IgD-negative memory B cell (primary cell): ENCODE measurements around the gene CDK5RAP2. TPM values are rescaled to one million over a fixed set of nuclear protein-coding genes. Genes with fewer than 3 reads are reported as not detected.

Experiments used
- H3K27ac Mint-ChIP-seq, 3 donors: one replicate each; pipeline ENCODE4 v1.8.0; 2020 to 2022; ENCODE audit warnings: mild to moderate bottlenecking in 3 of 3, mixed read lengths in 3 of 3, moderate library complexity in 1 of 3
- H3K27me3 Mint-ChIP-seq: one replicate; pipeline ENCODE4 v1.8.0; 2021; ENCODE audit warnings: mixed read lengths
- H3K36me3 Mint-ChIP-seq: one replicate; pipeline ENCODE4 v1.8.0; 2020; ENCODE audit warnings: mild to moderate bottlenecking, mixed read lengths
- H3K4me1 Mint-ChIP-seq, 3 donors: one replicate each; pipeline ENCODE4 v1.8.0; 2020 to 2022; ENCODE audit warnings: mixed read lengths in 3 of 3, mild to moderate bottlenecking in 1 of 3
- H3K4me3 Mint-ChIP-seq, 4 donors: one replicate each; pipeline ENCODE4 v1.8.0; 2020 to 2022; ENCODE audit warnings: mild to moderate bottlenecking in 4 of 4, mixed read lengths in 4 of 4, moderate library complexity in 3 of 4
- H3K9me3 Mint-ChIP-seq, 3 donors: one replicate each; pipeline ENCODE4 v1.8.0; 2020 to 2021; ENCODE audit warnings: mixed read lengths in 3 of 3, mild to moderate bottlenecking in 1 of 3
- polyA plus RNA-seq: library from polyadenylated mRNA; unstranded; fragments of 300-500 nt; fragmentation: Illumina TruSeq; gene quantifications from one replicate; pipeline ENCODE4 v1.2.3, GENCODE V29; 2021

Gene CDK5RAP2
- polyA plus RNA-seq, 1 donor from 2014 or later: 38.9 TPM

- Mint-ChIP-seq H3K9me3 (no peaks in the 10 kb centered on the region), H3K4me1 (no peaks in the 10 kb centered on the region), H3K4me3 (no peak overlapping the region), H3K36me3 (peaks cover 17% of the 10 kb centered on the region), H3K27me3 (no peaks in the 10 kb centered on the region), H3K27ac (no peak overlapping the region)
Measured at GRCh38 chr9:120609636-120610035, 29.7 kb upstream of the CDK5RAP2 start.

DNA sequence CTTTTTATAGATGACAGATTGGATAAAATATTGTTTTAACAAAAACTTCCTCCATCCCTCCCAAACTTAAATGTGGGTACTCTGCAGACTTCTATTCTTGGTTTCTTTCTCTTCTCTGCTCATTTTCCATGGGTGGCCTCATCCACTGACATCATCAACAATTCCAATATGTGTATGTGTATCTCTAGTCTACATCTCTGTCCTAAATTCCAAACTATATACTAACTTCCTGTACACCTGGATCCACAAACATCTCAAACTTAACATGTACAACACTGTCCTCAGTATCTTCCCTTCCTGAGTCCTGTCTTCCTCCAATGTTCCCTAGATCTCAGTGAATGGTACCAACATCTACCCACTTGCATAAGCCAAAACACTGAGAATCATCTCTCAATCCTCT, 28.5 kb upstream of the CDK5RAP2 start:
- Mint-ChIP-seq H3K36me3 (peaks cover 20% of the 10 kb centered on the region), H3K27ac (no peak overlapping the region), H3K9me3 (no peaks in the 10 kb centered on the region), H3K4me1 (no peaks in the 10 kb centered on the region), H3K4me3 (no peak overlapping the region), H3K27me3 (no peaks in the 10 kb centered on the region)

DNA sequence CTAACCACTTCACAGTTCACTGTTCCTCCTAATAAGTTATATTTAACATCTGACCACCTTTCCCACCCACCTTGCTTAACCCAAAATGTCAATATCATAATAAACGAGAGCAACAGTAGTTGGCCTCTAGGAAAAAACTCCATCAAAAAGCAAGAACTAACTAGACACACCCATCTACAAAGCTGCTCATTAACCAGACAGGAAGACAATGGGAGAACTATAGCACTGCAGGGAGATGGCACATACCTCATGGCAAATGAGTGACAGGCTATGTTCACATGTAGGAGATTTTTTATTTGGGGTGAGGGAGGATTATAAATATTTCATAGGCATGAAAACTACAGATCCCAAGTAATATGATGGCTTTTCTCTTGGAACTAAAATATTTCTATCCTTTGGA, 23.6 kb upstream of the CDK5RAP2 start:
- Mint-ChIP-seq H3K36me3 (peaks cover 13% of the 10 kb centered on the region), H3K27ac (no peak overlapping the region), H3K9me3 (no peaks in the 10 kb centered on the region), H3K4me3 (no peak overlapping the region), H3K4me1 (no peaks in the 10 kb centered on the region), H3K27me3 (no peaks in the 10 kb centered on the region)

DNA sequence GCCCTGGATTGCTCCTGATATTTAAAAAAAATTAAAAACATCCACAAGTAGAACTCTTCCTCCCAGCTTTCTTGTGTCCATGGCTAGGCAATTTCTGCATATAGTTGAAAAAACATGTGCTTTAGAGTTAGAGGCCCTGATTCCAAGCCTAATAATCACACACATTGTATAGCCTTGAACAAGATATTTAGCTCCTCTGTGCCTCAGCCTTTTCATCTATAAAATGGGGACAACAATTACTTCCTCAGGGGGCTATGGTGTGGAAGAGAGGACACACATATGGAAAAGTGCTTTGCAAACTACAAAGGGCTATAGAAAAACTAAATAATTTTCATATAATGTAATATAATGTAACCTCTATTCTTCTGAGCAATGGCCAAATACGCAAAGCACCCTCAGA, 23.0 kb upstream of the CDK5RAP2 start:
- peaks cover 13% of the 10 kb centered on the region for H3K36me3 Mint-ChIP-seq
- no peaks in the 10 kb centered on the region for H3K4me1 Mint-ChIP-seq
- no peak overlapping the region for H3K27ac Mint-ChIP-seq
- H3K27me3 Mint-ChIP-seq: no peaks in the 10 kb centered on the region
- H3K9me3 Mint-ChIP-seq: no peaks in the 10 kb centered on the region
- no peak overlapping the region for H3K4me3 Mint-ChIP-seq

GRCh38 chr9:120593955-120594277, 13.9 kb upstream of the CDK5RAP2 start:
- no peaks in the 10 kb centered on the region for H3K36me3 Mint-ChIP-seq
- H3K4me3 Mint-ChIP-seq: no peak overlapping the region
- no peak overlapping the region for H3K27ac Mint-ChIP-seq
- H3K27me3 Mint-ChIP-seq: no peaks in the 10 kb centered on the region
- no peaks in the 10 kb centered on the region for H3K4me1 Mint-ChIP-seq
- no peaks in the 10 kb centered on the region for H3K9me3 Mint-ChIP-seq

GRCh38 chr9:120593250-120593954, 13.4 kb upstream of the CDK5RAP2 start:
- Mint-ChIP-seq H3K4me1 (no peaks in the 10 kb centered on the region), H3K4me3 (no peak overlapping the region), H3K9me3 (no peaks in the 10 kb centered on the region), H3K27ac (no peak overlapping the region), H3K36me3 (no peaks in the 10 kb centered on the region), H3K27me3 (no peaks in the 10 kb centered on the region)

GRCh38 chr9:120592210-120592609, 12.2 kb upstream of the CDK5RAP2 start:
- Mint-ChIP-seq H3K4me3 (no peak overlapping the region), H3K4me1 (no peaks in the 10 kb centered on the region), H3K27ac (no peak overlapping the region), H3K36me3 (no peaks in the 10 kb centered on the region), H3K27me3 (no peaks in the 10 kb centered on the region), H3K9me3 (no peaks in the 10 kb centered on the region)

DNA sequence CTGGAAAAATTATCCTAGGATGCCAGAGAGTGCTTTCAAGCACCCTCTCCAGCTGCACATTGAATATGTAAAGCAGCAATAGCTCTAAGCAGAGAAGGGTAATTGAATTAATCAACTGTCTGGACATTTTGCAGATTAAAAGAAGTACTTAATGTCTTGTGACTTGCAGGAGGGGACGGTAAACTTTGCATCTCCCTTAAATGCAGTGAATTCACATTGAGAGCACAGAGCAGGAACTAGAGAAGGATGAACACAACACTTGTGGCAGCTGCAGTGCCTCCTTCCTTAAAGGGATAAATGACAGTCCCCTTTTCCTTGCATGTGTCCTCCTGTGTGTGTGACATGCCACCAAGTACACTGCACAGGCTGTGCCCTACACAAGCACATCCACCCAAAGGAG, 7.4 kb upstream of the CDK5RAP2 start:
- Mint-ChIP-seq H3K27me3 (no peaks in the 10 kb centered on the region), H3K9me3 (no peaks in the 10 kb centered on the region), H3K27ac (no peak overlapping the region), H3K4me3 (no peak overlapping the region), H3K4me1 (peaks cover 11 to 16% (median 14%) of the 10 kb centered on the region in 3 donors), H3K36me3 (no peaks in the 10 kb centered on the region)

- H3K36me3 Mint-ChIP-seq: peaks cover 1% of the 10 kb centered on the region
- H3K4me3 Mint-ChIP-seq: peak overlapping the region in 2 of 4 donors; percentile 51 to 85
- peaks cover 29 to 35% (median 29%) of the 10 kb centered on the region in 3 donors for H3K4me1 Mint-ChIP-seq
- H3K27me3 Mint-ChIP-seq: no peaks in the 10 kb centered on the region
- no peaks in the 10 kb centered on the region for H3K9me3 Mint-ChIP-seq
- peak overlapping the region; percentile 69 to 87 (median 81) for H3K27ac Mint-ChIP-seq
Measured at GRCh38 chr9:120583958-120584369, 4.0 kb upstream of the CDK5RAP2 start.

DNA sequence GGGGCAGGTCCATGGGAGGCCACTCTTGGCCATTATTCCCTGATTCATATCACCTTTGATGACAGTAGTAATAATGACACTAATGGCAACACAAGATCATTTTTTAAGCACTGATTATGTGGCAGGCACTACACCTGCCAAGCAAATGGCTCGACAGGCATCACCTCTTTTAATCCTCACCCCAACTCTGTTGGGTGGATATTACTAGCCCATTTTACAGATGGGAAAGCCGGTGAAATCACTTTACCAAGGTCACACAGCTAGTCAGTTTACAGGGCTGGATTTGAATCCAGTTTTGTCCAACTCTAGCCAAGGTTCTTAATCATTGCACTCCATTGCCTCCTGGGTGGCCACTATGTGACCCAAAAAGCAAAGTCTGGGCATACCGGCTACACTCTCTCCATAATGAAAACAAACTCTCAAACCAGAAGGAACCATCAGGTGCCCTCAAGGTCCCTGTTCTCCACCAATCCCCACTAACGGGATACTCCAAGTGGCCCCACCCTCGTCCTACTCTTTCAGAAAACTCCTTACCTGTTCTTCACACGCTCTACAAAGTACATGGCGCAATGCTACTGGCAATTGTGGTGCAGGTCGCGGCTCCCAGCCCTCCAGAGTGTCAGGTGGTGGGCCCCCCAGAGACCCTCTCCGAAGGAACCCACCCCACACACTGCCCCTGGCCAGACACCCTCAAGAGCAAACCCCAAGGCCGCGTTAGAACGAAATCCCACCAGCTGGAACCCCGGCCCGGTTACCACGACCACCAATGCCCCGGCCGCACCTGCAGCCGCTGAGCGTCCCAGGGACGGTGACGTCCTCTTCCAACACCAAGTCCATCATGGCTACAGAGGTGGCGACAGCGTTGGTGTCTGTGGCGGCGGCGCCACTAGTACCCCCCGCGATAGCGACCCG, 572 bp downstream of the CDK5RAP2 start:
- Mint-ChIP-seq H3K27me3 (no peaks in the 10 kb centered on the region), H3K4me3 (peak overlapping the region; percentile 93 to 96 (median 95)), H3K27ac (peak overlapping the region; percentile 87 to 94 (median 91))

GRCh38 chr9:120574473-120574872, 5.5 kb downstream of the CDK5RAP2 start:
- H3K27ac Mint-ChIP-seq: no peak overlapping the region
- no peaks in the 10 kb centered on the region for H3K27me3 Mint-ChIP-seq
- no peak overlapping the region for H3K4me3 Mint-ChIP-seq
- H3K4me1 Mint-ChIP-seq: peaks cover 11 to 37% (median 18%) of the 10 kb centered on the region in 3 donors
- H3K36me3 Mint-ChIP-seq: peaks cover 5% of the 10 kb centered on the region
- H3K9me3 Mint-ChIP-seq: no peaks in the 10 kb centered on the region

More for the DNA sequence above, 572 bp downstream of the CDK5RAP2 start:
- H3K36me3 Mint-ChIP-seq: peaks cover 4% of the 10 kb centered on the region
- peaks cover 29 to 54% (median 42%) of the 10 kb centered on the region in 3 donors for H3K4me1 Mint-ChIP-seq
- H3K9me3 Mint-ChIP-seq: no peaks in the 10 kb centered on the region

DNA sequence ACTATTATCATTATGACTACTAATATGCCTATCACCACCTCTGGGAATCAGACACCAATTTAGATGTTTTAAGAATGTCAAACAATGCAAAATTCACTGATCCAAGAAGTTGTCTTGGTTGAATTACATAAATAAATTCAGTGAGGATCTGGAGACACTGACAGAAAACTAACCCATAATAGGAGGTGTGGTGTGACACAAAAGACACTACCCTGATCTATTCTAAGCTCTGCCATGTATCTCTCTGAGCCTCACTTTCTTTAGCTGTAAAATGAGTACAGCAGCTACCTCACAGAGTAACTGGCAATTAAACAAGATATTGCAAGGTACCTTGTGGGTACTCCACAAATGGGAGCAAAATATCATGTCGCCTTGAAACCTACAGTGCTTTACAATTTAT, 7.5 kb downstream of the CDK5RAP2 start:
- Mint-ChIP-seq H3K36me3 (peaks cover 9% of the 10 kb centered on the region), H3K27me3 (no peaks in the 10 kb centered on the region), H3K9me3 (no peaks in the 10 kb centered on the region), H3K27ac (peak overlapping the region in 1 of 3 donors; percentile 10), H3K4me1 (peaks cover 5 to 21% (median 8%) of the 10 kb centered on the region in 3 donors), H3K4me3 (no peak overlapping the region)

GRCh38 chr9:120571443-120572257, 8.3 kb downstream of the CDK5RAP2 start:
- peaks cover 8% of the 10 kb centered on the region for H3K36me3 Mint-ChIP-seq
- H3K9me3 Mint-ChIP-seq: no peaks in the 10 kb centered on the region
- no peak overlapping the region for H3K27ac Mint-ChIP-seq

GRCh38 chr9:120570296-120570695, 9.7 kb downstream of the CDK5RAP2 start:
- H3K27me3 Mint-ChIP-seq: no peaks in the 10 kb centered on the region
- no peak overlapping the region for H3K4me3 Mint-ChIP-seq
- H3K4me1 Mint-ChIP-seq: peaks cover 0 to 9% (median 8%) of the 10 kb centered on the region in 3 donors
- peaks cover 10% of the 10 kb centered on the region for H3K36me3 Mint-ChIP-seq
- H3K9me3 Mint-ChIP-seq: no peaks in the 10 kb centered on the region
- H3K27ac Mint-ChIP-seq: no peak overlapping the region

More at GRCh38 chr9:120571443-120572257, 8.3 kb downstream of the CDK5RAP2 start:
- Mint-ChIP-seq H3K4me1 (peaks cover 1 to 17% (median 5%) of the 10 kb centered on the region in 3 donors), H3K4me3 (no peak overlapping the region), H3K27me3 (no peaks in the 10 kb centered on the region)

GRCh38 chr9:120569556-120569955, 10.4 kb downstream of the CDK5RAP2 start:
- Mint-ChIP-seq H3K4me3 (no peak overlapping the region), H3K9me3 (no peaks in the 10 kb centered on the region), H3K4me1 (peaks cover 0 to 8% (median 5%) of the 10 kb centered on the region in 3 donors), H3K36me3 (peaks cover 15% of the 10 kb centered on the region), H3K27me3 (no peaks in the 10 kb centered on the region), H3K27ac (no peak overlapping the region)
